Bronchial epithelial cell (primary cell): ENCODE data around the gene SPTBN5. TPM values are rescaled to one million over a fixed set of nuclear protein-coding genes. Genes with fewer than 3 reads are reported as not detected.

Experiments used
- DNase-seq: peaks from one replicate; pipeline ENCODE4 v3.0.0-alpha.2; 2010; ENCODE audit warnings: low read depth
- FAIRE-seq: peaks from 2 replicates; lab custom pipeline; 2011; peaks lifted over from hg19 to GRCh38; lab: Jason Lieb, UNC
- H3K27me3 ChIP-seq: 2 replicates; pipeline ENCODE4 v1.5.1; 2011; ENCODE audit warnings: low read length; ENCODE audit not compliant: control insufficient read depth, insufficient read depth
- H3K36me3 ChIP-seq: 2 replicates; pipeline ENCODE4 v1.5.1; 2011; ENCODE audit warnings: low read length; ENCODE audit not compliant: control insufficient read depth, insufficient read depth
- H3K4me3 ChIP-seq: 2 replicates; pipeline ENCODE4 v1.5.1; 2011; ENCODE audit warnings: mild to moderate bottlenecking, low read depth, low read length, control low read depth
- CTCF ChIP-seq: IDR thresholded peaks from 2 replicates; pipeline ENCODE4 v1.5.1; 2011; ENCODE audit warnings: mild to moderate bottlenecking, moderate library complexity, low read length, control low read depth, inconsistent platforms; ENCODE audit not compliant: insufficient read depth, severe bottlenecking
- total RNA-seq: library from RNA; depleted of rRNA; stranded (reverse); fragments of >200 nt; gene quantifications from 2 replicates; pipeline ENCODE4 v1.2.1, GENCODE V29; 2014

Gene SPTBN5
- total RNA-seq, 1 donor from 2014 or later: 0.53 TPM

- DNase-seq: no peak
- TF ChIP-seq CTCF: no peak
- H3K4me3 ChIP-seq: no peak overlapping the region
These were observed 88.1 kb downstream of the SPTBN5 start for GRCh38 chr15:41805711-41806110.

DNA sequence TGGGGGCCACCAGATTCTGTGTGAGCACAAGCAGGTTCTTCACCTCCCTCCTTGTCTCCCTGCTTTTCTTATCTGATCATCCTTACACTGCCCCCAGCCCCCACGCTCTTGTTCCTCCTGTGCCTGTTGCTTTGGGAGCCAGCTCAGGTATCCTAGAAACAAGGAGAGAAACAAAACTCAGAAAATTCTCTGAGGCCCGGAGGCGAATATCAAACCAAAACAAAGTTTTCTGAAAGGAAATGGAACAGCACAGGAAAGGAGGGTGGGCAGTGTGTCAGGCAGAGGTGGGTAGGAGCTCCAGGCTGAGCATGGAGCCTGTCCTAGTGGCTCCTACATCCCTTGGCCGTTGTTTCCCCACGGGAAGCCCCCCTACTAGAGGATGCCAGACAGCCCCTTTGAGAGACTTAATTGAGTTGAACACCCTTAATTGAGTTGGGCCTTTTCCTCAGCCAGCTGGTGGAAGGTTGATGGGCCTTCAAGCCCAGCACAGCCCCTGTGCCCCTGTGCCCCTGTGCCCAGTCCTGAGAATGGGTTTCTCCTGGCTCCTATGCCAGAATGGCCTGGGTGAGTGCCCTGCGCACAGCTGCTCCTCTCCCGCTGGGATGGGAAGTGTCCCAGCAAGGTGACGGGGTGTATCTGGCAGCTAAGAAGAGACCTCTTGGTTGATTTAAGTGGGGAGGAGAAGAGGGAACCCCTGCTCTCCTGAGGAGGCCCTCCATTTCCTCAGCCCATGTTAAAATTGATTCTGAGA lies 88.8 kb downstream of the SPTBN5 start:
- H3K4me3 ChIP-seq: no peak overlapping the region
- no peak for TF ChIP-seq CTCF
- no peaks in the 10 kb centered on the region for H3K27me3 ChIP-seq
- DNase-seq (peak; percentile 58), FAIRE-seq (no peak)
- H3K36me3 ChIP-seq: no peaks in the 10 kb centered on the region

More at GRCh38 chr15:41805711-41806110, 88.1 kb downstream of the SPTBN5 start:
- FAIRE-seq: peak; percentile 58
- H3K27me3 ChIP-seq: no peaks in the 10 kb centered on the region
- peaks cover 1% of the 10 kb centered on the region for H3K36me3 ChIP-seq

DNA sequence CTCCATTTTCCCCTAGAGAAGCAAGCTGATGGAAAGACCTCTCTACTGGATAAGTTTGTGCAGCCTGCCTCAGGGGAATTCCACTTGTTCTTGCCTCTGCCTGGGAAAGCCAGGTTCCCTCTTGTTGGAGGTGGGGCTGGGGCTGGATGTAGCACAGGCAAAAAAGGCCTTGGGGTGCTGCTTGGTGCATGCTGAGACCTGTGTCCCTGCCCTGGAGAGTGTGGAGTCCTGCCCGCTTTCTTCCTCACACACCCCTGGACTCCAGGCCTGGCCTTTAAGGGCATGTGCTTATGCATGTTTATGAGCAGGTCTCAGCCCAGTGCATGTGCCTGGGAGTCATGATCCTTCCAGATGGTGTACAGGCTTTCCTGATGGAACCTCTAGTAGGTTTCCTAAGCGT lies 89.5 kb downstream of the SPTBN5 start:
- peak; percentile 99 for DNase-seq
- no peak overlapping the region for H3K4me3 ChIP-seq
- peak; percentile 98 for FAIRE-seq
- no peak for TF ChIP-seq CTCF
- H3K36me3 ChIP-seq: peaks cover 5% of the 10 kb centered on the region
- no peaks in the 10 kb centered on the region for H3K27me3 ChIP-seq

DNA sequence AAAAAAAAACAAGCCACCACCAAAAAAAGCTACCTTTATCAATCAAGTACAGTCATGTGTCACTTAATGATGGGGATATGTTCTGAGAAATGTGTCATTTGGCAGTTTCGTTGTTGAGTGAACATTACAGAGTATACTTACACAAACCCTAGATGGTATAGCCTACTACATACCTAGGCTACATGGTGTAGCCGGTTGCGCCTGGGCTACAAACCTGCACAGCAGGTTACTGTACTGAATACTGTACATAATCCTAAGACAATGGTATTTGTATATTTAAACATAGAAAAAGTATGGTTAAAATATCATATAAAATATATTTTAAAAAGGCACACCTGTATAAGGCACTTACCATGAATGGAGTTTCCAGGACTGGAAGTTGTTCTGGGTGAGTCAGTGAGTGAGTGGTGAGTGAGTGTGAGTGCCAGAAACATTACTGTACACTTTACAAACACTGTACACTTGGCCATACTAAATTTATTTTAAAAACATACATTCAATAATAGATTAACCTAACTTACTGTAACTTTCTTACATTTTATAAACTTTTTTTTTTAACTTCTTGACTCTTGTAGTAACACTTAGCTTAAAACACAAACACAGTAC lies 91.9 kb downstream of the SPTBN5 start:
- no peak for TF ChIP-seq CTCF
- Histone ChIP-seq H3K4me3 (no peak overlapping the region), H3K27me3 (no peaks in the 10 kb centered on the region), H3K36me3 (peaks cover 8% of the 10 kb centered on the region)
- DNase-seq (peak; percentile 90), FAIRE-seq (no peak)

GRCh38 chr15:41801185-41801584 lies 92.7 kb downstream of the SPTBN5 start:
- Histone ChIP-seq H3K36me3 (peaks cover 8% of the 10 kb centered on the region), H3K27me3 (no peaks in the 10 kb centered on the region), H3K4me3 (no peak overlapping the region)
- DNase-seq: no peak
- TF ChIP-seq CTCF: no peak
- no peak for FAIRE-seq
